Mesangial cell (primary cell): ENCODE data around the gene SPATA22. TPM values are rescaled to one million over a fixed set of nuclear protein-coding genes. Genes with fewer than 3 reads are reported as not detected.

Source experiments
- total RNA-seq: library from RNA; depleted of rRNA; stranded (reverse); fragments of >200 nt; gene quantifications from 2 replicates; pipeline ENCODE4 v1.2.3, GENCODE V29; 2015

Gene SPATA22, protein sequence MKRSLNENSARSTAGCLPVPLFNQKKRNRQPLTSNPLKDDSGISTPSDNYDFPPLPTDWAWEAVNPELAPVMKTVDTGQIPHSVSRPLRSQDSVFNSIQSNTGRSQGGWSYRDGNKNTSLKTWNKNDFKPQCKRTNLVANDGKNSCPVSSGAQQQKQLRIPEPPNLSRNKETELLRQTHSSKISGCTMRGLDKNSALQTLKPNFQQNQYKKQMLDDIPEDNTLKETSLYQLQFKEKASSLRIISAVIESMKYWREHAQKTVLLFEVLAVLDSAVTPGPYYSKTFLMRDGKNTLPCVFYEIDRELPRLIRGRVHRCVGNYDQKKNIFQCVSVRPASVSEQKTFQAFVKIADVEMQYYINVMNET
- 0.38 TPM in 1 of 2 replicates, not detected in the other for total RNA-seq

DNA sequence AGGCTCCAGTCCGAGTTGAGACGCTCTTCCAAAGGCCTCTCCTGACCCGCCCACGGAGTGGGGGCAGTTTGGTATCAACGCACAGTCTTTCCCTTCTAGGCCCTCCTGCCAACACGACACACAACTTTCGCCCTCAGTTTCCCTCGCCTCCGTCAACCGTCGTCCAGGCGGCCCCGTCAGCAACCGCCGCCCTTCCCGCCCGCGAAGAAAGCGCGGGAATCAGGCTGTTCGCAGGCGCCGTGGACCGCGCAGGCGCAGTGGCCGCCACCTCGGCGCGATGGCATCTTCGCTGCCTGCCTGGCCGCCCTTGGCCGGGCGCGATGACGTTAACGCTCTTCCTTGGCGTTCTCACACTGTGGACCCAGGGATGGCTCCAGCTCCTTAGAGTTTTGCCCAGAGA is at the start of gene SPATA22:
Gene SPATA22 (minus strand): TSS at position 221 of the 400 bp plus-strand sequence. CDS start 2,494 bp downstream, outside the sequence.

DNA sequence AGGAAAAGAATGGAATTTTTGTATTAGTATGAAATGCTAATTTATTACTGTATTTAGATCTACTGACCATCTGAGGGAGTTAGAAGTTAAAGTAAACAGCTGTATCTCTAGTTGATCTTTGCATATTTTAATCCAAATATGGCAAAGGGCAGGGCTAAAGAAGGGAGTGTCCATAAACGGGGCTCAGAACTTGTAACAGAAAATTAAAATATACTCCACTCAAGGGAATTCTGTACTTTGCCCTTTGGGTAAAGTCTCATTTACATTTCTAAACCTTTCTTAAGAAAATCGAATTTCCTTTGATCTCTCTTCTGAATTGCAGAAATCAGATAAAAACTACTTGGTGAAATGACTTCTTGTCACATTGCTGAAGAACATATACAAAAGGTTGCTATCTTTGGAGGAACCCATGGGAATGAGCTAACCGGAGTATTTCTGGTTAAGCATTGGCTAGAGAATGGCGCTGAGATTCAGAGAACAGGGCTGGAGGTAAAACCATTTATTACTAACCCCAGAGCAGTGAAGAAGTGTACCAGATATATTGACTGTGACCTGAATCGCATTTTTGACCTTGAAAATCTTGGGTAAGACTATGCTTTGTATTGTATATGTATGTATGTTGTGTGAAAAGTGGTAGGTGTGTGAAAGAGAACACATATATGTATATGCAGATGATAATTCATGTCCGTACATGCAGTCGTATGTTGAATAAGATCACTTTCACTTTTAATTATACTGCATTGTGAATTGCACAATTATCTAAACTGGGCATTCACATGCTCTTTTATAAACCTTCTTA is 4.4 kb upstream of the SPATA22 start, which contains the start of gene ASPA:
Gene ASPA (plus strand): TSS at position 186 of the 799 bp plus-strand sequence. CDS start 163 bp downstream, at position 349.

DNA sequence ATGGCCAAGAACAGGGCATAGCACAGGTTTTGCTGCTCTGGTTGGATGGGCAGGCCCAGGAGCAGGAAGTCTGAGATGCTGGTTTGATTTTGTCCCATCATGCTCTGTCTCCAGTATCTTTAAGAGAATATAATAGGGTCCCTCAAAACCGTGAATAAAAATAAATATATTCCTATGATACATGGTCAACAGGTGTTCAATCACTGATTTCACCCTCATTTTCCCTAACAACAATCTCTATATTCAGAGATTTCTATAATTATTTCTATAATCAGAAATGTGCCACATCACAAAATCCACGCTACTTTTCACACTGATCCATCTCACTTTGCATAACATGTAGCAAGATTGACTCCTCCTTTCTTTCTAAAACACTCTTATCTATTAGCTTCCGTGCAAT is 37.9 kb downstream of the SPATA22 start, which contains the start of gene OR1E2:
Gene OR1E2 (minus strand): TSS at position 101 of the 400 bp plus-strand sequence. CDS start 0 bp downstream, at position 101.

DNA sequence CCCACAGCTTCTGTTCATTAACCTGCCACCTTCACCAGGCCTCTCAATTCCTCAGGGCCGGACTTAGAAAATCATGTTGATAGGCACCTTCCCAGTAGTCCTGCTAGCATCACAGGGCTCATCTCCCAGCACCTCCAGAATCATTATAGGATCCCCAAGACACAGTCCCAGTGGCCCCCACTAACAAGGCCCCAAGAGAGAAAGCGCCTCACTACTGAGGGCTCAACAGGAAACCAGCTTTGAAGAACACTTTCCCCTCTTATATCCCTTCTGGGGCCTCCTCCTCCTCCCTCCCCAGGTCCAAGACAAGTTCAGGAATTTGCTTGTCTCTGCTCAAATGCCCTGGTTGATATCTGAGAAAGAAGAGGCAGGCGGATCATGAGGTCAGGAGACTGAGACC is 60.5 kb downstream of the SPATA22 start, which contains the start of gene OR3A3:
Gene OR3A3 (plus strand): TSS at position 301 of the 400 bp plus-strand sequence.

DNA sequence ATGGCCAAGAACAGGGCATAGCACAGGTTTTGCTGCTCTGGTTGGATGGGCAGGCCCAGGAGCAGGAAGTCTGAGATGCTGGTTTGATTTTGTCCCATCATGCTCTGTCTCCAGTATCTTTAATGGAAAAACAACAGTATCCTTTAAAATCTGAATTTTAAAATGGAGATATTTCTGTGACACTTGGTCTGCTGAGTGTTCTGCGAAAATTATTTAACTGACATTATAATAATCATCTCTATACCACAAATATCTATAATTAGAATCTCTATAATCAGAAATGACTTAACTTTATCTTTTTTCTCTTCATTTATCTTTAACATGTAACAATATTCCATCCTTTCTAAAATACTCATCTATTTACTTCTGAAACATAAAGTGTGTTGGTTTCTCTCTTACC is 73.3 kb downstream of the SPATA22 start, which contains the start of gene OR1E1:
Gene OR1E1 (minus strand): TSS at position 101 of the 400 bp plus-strand sequence. CDS start 0 bp downstream, at position 101.

Other genes starting within 250 kb of the SPATA22 start
- 0.16 TPM in 1 of 2 replicates, not detected in the other for gene OR3A1, start 173.5 kb downstream of the SPATA22 start, total RNA-seq
- gene OR3A2, start 85.5 kb downstream of the SPATA22 start, total RNA-seq: not detected in 2 replicates
- gene OR1E1, start 73.4 kb downstream of the SPATA22 start, total RNA-seq: not detected in 2 replicates
- not detected in 2 replicates for gene OR3A3, start 60.4 kb downstream of the SPATA22 start, total RNA-seq
- gene OR1E2, start 38.0 kb downstream of the SPATA22 start, total RNA-seq: not detected in 2 replicates
- gene ASPA, start 4.2 kb upstream of the SPATA22 start, total RNA-seq: not detected in 2 replicates
- gene TRPV3, start 86.0 kb upstream of the SPATA22 start, total RNA-seq: 0.65 and 0.89 TPM in 2 replicates
- 0.81 and 1.0 TPM in 2 replicates for gene TRPV1, start 137.6 kb upstream of the SPATA22 start, total RNA-seq
- 18.7 and 24.1 TPM in 2 replicates for gene SHPK, start 164.4 kb upstream of the SPATA22 start, total RNA-seq
- gene CTNS, start 164.9 kb upstream of the SPATA22 start, total RNA-seq: 21.0 and 37.0 TPM in 2 replicates
- gene TAX1BP3, start 196.8 kb upstream of the SPATA22 start, total RNA-seq: 451 and 479 TPM in 2 replicates
- gene EMC6, start 197.0 kb upstream of the SPATA22 start, total RNA-seq: 44.5 and 63.7 TPM in 2 replicates
- gene P2RX5, start 224.3 kb upstream of the SPATA22 start, total RNA-seq: 9.1 and 13.2 TPM in 2 replicates